ENCODE results near the gene PRKD1.

GRCh38 chr14:29724991-29725390, 202.7 kb downstream of the PRKD1 start:
- TF ChIP-seq SETDB1 (CRISPR knock-in tag; IDR thresholded peaks at IDR 0.05; ENCODE audit: borderline replicate concordance) = no peak
- no peak for TF ChIP-seq ZNF574 (CRISPR knock-in tag; IDR thresholded peaks at IDR 0.05)
- no peak for TF ChIP-seq ZNF333 (CRISPR knock-in tag; IDR thresholded peaks at IDR 0.05; ENCODE audit: borderline replicate concordance)
- TF ChIP-seq KAT7 (CRISPR knock-in tag; IDR thresholded peaks at IDR 0.05; ENCODE audit: borderline replicate concordance) = no peak
- no peak for TF ChIP-seq CTCF (CRISPR knock-in tag; IDR thresholded peaks at IDR 0.05)
- TF ChIP-seq ZBTB10 (CRISPR knock-in tag; IDR thresholded peaks at IDR 0.05; ENCODE audit: borderline replicate concordance) = no peak

Data from HepG2 (cell line).